ENCODE data around the gene CHID1.

CHID1 gene

DNA sequence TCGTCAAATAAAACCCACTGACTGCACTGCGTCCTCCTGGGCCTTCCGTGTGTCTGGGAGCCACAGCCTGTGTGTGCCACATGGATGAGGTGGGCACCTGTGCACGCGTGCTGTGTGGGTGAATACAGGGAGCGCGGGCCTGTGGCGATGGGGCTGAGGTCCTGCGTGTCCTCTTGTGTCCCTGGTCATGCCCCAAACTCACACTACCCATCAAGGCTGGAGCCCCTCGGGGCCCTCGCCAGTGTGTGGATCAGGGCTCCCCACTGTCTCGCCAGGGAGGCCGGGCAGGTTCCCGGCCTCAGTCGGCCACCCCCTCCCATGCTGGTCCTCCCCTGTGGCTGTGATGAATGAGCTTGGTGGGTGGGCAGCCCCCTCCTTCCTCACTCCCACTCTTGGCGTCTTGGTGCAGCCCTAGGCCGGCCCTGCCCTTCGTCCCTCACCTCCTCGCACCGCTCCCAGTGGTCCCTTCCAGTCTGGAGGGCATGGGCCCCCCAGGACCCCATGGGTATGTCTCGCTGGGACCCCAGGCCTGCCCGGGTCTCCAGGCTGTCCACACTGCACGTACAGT lies 78.6 kb downstream of the CHID1 start:
- DNase-seq = no peak

DNA sequence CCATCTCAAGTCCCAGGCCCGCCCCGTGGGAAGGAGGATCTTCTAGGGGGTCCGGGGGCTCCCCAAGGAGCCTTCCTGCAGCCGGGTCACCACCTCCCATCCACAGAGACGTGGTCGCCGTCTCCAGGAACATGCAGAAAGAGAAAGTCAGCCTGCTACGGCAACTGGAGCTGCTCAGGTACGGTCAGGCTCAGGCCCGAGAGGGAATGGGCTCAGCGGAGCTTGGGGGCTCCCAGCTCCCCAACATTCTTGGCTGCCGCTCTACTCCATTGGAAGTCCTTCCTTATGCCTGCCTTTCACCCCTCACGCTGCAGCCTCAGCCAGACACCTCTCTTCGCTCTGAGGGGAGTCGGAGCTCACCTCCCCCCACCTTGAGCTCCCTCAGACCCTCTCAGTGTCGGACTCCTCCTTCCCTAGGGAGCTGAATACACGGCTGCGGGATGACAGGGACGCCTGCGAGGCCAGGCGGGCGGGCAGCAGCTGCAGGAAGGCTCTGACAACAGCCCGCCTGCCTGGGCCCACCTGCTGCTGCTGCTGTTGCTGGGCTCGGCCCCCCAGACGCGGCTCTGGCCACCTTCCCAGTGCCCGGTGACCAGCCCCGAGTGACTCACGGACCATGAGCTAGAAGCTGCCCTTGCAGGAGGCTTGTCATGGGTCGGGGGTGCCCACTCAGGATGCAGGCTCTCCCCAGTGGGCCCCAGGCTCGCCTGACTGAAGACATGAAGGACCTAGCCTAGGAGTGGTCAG lies 79.3 kb downstream of the CHID1 start:
- DNase-seq = no peak

DNA sequence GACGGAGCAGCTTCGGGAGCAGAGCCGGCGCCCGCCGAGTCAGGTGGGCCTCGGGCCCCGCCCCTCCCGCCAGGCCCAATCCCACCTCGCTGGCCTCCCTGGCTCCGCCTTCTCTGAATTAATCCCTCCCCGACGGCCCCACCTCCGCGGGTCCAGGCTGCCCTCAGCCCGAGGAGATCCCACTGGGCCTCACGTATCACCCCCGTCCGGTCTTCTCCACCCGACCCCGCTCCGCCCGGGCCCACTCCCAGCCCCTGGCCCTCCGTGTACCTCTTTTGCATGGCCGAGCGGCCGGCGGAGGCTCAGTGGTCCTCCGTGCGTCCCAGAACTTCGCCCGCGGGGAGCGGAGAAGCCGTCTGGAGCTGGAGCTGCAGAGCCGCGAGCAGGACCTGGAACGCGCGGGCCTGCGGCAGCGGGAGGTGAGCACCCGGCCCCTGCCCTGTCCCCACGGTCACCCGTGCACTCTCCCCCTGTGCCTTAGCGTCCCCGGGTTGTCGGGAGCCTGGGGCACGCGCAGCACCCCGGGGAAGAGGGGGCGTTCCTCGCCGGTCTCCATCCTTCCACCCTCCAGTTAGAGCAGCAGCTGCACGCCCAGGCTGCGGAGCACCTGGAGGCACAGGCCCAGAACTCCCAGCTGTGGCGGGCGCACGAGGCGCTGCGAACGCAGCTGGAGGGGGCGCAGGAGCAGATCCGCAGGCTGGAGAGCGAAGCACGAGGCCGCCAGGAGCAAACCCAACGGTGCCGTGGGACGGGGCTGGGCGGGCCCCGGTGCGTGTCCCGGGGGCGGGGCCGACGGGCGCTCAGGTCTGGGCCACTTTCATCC lies 80.1 kb downstream of the CHID1 start:
- peak; percentile 55 for DNase-seq

DNA sequence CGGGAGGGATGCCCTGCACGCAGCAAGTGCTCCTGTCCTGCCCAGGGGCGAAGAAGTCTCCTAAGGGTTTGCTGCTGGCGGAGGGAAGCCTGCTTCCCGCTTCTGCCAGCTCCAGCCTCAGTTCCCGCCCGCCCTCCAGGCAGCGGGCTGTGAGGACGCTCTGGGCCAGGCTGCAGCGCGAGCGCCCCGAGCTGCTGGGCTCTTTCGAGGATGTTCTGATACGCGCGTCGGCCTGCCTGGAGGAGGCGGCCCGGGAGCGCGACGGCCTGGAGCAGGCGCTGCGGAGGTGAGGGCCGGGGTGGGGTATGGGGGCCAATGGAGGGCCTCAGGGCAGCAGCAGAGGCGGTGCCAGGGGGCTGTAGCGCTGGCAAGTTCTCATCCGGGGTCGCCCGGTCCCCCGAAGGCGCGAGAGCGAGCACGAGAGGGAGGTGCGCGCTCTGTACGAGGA lies 80.7 kb downstream of the CHID1 start:
- no peak for DNase-seq

DNA sequence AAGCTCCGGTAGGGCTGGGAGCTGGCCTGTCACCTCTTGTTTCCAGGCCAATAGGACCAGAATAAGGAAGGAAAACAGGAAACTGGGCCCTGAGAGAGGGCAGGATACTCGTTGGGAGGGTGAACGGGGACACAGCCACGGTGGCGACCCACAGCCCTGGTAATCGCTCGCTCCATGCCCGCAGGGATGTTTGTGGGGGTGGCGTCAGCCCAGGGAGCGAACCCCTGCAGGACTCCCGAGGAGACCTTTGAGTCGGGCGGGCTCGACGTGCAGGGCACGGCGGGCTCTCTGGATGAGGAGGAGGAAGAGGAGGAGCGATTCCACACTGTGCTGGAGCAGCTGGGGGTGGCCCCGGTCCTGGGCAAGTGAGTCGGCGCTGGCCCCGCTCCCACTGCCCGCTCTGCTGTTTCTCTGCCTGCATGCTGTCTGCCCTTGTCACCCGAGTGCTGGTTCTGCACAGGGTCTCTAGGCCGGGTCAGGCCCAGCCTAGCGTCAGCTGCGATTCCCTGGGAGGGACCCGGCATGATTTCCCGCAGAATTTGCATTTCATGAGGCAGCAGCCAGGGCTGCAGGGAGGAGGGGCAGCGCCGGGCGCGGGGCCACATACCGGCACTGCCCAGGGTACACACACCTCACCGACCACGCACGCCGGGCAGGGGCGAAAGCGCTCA lies 81.3 kb downstream of the CHID1 start:
- no peak for DNase-seq

DNA sequence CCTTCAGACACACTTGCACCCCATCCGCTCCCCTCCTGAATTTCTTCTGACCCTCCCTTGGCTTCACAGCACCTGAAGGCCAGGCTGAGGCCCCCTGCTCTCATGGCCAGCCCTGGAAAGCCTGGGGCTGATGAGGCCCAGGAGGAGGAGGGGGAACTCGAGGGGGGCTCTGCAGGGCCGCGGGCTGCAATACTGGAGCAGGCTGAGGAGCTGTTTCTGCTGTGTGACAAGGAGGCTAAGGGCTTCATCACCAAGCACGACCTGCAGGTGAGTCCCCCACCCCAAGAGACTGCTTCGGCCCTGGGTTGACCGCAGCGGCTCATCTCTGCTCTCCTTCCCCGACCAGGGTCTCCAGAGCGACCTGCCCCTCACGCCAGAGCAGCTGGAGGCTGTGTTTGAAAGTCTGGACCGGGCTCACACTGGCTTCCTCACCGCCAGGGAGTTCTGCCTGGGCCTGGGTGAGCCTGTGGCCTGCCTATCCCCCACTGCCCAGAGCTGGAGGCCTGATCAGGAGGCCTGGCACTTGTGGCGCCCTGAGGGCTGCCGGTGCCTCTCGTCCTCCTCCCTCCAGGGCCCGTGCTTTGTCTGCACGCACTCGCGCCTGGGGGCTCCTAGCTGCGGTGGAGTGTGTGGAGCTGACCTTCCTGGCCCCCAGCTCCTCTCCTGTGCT lies 82.0 kb downstream of the CHID1 start:
- DNase-seq = no peak

DNA sequence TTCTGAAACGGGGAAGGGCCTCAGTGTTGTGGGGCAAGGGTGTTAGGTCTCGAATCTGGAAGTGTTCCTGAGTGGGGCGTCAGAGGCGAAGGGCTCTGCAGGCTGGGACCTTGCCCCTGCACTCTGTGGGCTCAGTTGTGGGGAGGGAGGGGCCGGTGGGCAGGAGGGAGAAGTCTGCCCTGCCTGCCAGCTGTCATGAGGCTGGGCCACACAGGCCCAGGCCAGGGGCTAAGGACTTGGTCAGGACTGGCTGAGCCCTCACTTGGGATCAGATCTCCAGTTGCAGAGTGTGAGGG lies 82.8 kb downstream of the CHID1 start, which contains the start of gene CRACR2B:
Gene CRACR2B, plus strand, starts transcription at position 23 of the 296 bp plus-strand sequence. CDS start 689 bp downstream, outside the sequence.
- no peak for DNase-seq

DNA sequence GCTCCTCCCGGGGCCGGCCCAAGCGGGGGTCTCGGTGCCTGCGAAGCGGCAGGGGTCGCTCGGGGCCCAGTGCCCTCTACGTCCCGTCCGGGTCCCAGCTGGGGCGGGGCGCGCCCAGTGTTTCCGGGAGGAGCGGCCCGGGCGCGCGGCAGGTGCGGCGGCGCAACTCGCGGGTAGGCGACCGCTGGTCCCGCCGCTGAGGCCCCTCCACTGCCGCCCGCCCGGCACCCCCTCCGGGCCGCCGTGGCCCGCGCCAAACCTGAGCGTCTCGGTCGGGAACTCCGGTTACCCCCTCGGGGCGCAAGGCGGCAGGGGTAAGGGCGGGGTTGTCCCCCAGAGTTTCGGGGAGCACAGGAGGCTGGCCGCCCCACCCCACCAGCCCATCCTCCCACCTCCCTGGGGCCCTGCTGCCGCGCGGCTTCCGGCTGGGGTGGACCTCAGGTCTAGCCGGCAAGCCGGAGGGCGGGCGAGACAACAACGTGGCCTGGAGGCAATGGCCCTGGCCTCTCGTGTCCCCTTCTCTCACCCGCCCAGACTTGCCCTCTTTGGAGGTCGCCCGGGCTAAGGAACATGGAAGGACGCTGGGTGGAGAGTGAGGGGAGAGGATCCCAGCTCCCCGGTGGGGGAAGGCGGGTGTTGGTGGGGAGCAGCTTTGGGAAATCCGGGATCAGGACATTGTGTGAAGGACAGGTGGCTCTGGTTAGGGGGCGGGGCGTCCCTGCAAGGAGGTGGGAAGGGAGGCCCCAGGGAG lies 83.3 kb downstream of the CHID1 start:
- no peak for DNase-seq

DNA sequence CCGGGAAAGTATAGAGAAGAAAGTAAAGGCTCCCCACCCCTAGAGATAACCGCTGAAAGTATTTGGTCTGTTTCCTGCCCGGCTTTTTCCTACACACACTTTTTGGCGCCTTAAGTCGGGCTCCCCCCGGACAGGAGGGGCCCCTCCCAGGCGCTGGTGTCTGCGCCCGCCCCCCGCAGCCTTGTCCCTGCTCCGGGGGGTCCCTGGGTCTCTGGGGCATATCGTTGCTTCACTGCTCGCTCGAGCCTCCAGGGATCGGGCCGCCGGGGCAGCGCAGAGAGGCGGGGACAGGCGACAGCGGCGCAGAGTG lies 83.8 kb downstream of the CHID1 start:
- no peak for DNase-seq

DNA sequence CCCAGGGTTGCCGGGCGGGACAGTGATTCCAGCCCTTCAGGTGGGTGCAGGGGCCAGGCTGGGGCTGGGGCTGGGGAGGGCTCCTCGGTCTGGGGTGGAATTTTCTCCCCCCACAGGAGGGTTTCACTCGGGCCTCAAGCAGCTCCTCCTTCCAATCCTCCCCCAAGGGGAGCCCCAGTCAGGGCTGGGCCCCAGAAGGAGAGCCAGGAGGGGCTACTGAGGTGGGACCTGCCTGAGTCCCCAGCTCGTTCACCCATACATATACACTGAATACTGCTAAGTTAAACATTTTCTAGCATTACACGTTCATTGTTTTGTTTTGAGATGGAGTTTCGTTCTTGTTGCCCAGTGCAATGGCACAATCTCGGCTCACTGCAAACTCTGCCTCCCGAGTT lies 84.4 kb downstream of the CHID1 start:
- no peak for DNase-seq

DNA sequence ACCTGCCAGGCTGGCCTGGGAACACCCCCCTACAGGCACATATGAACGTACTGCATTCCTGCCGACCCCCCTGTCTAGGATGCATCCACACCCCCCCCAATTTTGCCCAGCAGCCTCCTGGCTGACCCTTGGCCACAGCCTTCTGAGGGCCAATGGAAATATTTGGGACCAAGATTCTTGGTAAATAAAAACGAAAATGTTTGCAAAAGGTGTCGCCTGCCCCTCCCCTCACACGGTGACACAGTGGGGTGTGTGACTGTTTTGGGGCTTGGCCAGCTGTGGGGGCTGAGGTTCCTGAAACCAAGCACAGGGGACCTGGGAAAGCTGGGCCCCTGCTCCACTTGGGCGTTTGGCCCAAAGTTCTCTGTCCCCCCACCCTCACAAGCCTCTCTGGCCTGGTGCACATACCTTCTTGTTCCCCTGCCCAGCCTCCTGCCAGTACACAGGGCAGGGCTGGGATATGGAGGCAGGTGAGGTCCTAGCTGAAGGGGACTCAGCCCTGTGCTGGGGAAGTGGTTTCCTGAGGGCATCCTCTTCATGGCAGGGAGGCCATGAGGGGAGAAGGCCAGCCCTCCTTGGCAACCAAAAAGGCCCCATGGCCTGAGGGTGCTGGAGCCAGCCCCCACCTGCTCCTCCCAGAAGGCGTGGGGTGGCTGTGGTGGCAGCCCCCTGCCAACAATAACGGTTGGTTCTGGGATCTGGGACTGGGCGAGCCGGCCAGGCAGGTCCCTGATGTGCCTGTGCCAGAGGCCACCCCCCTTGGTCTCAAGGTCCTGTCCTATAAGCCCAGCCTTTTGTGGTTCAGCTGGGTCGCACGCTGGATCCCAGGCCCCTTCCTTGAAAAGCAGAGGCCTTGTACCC lies 85.0 kb downstream of the CHID1 start:
- DNase-seq = no peak

DNA sequence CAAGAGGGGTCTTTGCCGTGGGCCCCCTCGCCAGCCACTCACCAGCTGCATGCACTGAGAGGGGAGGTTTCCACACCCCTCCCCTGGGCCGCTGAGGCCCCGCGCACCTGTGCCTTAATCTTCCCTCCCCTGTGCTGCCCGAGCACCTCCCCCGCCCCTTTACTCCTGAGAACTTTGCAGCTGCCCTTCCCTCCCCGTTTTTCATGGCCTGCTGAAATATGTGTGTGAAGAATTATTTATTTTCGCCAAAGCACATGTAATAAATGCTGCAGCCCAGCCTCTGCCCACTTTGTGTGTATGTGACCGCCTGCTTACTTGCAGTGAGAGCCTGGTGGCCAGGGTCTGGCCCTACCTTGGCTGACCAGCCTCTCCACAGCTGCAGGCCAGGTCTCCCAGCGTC lies 85.7 kb downstream of the CHID1 start:
- DNase-seq = no peak

DNA sequence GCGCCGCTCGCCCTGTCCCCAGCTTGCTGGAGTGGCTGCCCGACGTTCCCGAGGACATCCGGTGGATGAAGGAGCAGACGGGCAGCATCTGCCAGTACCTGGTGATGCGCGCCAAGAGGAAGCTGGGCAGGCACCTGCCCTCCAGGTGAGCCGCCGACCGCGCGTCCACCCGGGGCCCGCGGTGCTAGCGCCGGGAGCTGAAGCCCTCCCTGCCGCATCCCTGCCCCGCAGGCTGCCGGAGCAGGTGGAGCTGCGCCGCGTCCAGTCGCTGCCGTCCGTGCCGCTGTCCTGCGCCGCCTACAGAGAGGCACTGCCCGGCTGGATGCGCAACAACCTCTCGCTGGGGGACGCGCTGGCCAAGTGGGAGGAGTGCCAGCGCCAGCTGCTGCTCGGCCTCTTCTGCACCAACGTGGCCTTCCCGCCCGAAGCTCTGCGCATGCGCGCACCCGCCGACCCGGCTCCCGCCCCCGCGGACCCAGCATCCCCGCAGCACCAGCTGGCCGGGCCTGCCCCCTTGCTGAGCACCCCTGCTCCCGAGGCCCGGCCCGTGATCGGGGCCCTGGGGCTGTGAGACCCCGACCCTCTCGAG lies 86.2 kb downstream of the CHID1 start:
- no peak for DNase-seq

DNA sequence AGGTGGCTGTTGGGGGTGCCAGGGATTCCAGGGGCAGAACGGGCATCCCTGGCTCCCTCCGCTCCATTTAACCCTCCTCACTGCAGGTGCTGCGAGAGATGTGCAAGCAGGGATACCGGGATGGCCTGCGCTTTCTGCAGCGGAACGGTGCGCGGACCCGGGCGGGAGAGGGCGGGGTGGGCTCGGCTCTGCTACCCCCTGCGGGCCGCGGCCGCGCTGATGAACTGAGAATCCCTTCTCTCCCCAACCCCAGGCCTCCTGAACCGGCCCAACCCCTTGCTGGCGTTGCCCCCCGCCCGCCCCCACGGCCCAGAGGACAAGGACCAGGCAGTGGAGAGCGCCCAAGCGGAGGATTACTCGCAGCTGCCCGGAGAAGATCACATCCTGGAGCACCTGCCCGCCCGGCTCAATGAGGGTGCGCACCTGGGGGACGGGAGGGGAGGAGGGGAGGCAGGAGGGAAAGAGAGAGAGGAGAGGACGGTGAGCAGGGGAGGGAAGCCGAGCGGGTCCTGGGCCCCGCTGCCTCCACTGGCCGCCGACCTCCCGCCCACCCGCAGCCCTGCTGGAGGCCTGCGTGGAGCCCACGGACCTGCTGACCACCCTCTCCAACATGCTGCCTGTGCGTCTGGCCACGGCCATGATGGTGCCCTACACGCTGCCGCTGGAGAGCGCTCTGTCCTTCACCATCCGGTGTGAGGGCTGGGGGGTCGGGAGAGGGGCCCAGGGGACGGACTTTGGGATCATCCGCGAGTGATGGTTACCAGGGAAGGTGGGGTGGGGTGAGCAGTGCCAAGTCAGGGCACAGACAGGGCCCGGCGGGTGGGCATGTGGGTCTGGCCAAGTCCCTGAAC lies 86.9 kb downstream of the CHID1 start:
- no peak for DNase-seq

DNA sequence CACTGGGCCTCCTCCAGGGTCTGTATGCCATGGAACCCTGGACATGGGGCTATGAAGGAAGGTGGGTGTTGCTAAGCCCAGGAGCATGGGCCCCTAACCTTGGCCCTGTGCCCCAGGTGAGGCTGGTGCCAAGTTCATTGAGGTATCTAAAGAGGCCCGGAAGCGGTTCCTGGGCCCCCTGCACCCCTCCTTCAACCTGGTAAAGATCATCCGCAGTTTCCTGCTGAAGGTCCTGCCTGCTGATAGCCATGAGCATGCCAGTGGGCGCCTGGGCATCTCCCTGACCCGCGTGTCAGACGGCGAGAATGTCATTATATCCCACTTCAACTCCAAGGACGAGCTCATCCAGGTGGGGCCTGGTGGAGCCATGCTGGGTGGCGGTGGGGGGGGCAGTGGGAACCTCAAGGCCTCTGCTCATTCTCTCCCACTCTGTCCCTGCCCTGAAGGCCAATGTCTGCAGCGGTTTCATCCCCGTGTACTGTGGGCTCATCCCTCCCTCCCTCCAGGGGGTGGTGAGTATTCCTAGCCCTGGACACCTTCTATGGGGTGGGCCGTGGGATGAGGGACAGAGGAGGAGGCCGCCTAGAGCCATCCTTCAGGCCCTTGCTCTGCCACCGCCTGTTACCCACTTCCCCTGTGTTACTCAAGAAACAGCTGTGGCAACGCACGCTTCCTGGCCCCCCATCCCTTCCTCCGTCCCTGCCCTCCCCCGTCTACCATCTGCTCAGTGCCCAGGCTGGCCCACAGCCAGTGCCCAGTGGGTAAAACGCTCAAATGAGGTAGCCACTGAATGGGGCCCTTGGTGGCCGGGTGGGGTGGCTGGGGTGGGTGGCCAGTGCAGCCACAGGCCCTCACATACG lies 88.9 kb downstream of the CHID1 start:
- no peak for DNase-seq

DNA sequence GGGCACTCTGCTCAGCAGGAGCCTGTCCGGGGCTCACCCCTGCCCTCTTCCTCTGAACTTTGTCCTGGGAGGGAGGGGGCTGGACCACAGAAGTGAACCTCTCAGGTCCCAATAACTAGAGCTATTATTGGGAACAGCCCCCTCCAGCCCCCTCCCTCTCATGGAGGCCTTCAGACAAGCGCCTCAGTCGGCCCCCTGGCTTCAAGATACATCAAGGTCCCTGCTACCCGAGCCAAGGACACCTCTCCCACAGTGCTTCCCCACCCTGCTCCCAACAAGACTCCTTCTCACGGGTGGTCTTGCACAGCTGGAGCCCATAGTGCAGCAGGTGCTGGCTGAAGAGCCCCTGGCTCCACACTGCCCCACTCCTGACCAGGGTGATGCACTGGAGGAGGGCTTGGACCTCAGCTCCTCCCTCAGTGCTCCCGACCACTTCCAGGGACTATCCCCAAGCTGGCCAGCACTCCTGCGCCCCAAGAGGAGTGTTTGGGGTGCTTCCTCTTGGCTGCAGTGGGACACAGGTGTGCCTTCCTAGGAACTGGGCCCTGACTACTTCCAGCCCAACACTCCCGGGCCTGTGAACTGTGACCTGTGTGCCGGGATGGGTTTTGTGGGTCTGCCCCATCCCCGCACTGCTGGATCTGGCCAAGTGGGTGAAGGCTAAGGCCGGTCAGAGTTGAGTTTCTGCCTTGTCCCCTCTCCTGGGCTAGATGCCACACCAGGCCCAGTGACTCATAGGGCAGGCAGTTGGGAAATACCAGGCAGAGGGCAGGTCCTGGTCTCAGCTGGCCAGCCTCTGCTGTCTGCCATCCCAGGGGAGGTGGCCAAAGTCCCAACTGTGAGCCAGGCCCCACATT lies 89.7 kb downstream of the CHID1 start:
- no peak for DNase-seq

DNA sequence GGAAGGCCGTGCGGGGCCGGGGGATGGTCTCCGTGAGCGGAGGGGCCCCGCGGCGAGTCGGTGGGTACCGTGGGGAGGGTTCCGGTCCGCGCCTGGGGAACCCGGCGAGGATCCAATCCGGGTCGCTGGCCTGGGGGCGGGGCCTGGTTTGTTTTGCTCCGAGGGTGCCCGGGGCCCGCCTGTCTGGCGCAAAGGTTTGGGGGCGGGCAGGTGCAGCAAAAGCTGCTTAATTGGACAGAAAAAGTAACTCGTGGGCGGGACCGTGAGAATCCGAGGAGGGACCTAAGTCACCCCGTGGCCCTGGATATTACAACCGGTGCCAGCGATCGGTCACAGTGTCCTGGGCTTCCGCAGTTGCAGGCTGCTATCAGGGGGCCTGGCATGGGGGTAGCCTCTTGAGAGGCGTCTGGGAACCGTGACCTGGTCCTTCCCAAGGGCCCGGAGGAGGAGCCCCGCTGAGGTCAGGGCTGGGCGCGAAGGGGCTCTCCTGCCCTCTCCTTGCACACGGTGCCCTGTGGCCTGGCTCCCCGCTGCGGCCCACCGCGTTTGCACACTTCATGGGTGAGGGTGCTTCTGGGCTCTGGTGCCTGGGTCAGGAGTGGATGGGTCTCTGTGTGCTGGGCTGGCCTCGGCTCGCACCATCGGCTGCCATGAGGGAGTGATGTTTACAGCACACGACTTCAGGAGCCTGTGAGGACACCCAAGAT lies 90.5 kb downstream of the CHID1 start:
- peak; percentile 90 for DNase-seq

All from effector CD8-positive, alpha-beta T cell (primary cell).